ENCODE data around the gene EPYC. TPM values are rescaled to one million over a fixed set of nuclear protein-coding genes. Genes with fewer than 3 reads are reported as not detected.
"Not testable (repeated sequence)": the region's sequence is repeated elsewhere in the genome, so short reads cannot be mapped to it uniquely, and the experiment has no call there.

The EPYC gene
- total RNA-seq, 1 donor from 2014 or later: not detected

GRCh38 chr12:90991952-90992465 lies 12.8 kb downstream of the EPYC start:
- no peak for TF ChIP-seq CTCF (IDR thresholded peaks at IDR 0.05)
- no peak for DNase-seq (ENCODE audit: low spot score)
- H3K4me1 Mint-ChIP-seq (ENCODE audit: low read depth): peaks cover 14% of the 10 kb centered on the region
- no peaks in the 10 kb centered on the region for H3K27me3 Mint-ChIP-seq (ENCODE audit: low read depth)
- H3K9me3 Mint-ChIP-seq (ENCODE audit: low read depth): peaks cover 10% of the 10 kb centered on the region
- peaks cover 2% of the 10 kb centered on the region for H3K36me3 Mint-ChIP-seq (ENCODE audit: low read depth)
- H3K4me3 Mint-ChIP-seq (ENCODE audit: unreplicated experiment): no peak overlapping the region
- no peak overlapping the region for H3K27ac Mint-ChIP-seq (ENCODE audit: unreplicated experiment)

DNA sequence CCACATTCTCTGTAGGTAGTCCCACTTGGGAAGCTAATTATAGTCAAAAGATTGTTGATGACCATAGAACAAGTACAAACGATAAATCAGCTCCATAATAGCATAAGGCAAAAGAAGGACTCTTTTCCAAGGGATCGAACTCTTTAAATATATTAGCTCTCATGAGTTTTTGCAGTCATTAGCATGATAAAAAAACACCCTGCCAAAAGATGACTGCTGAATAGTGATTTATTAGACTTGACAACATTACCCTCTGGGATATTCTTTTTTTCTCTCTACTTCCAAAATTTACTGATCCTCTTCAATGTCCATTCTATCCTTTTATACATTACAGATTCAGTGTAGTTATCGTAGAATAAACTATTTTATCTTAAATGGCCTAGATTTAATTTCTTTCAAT lies 14.2 kb downstream of the EPYC start:
- Mint-ChIP-seq H3K4me1 (ENCODE audit: low read depth) (peaks cover 15% of the 10 kb centered on the region), H3K4me3 (ENCODE audit: unreplicated experiment) (no peak overlapping the region), H3K27ac (ENCODE audit: unreplicated experiment) (no peak overlapping the region), H3K36me3 (ENCODE audit: low read depth) (peaks cover 2% of the 10 kb centered on the region), H3K27me3 (ENCODE audit: low read depth) (no peaks in the 10 kb centered on the region), H3K9me3 (ENCODE audit: low read depth) (peaks cover 16% of the 10 kb centered on the region)
- TF ChIP-seq CTCF (IDR thresholded peaks at IDR 0.05): no peak
- DNase-seq (ENCODE audit: low spot score): no peak

- TF ChIP-seq CTCF (IDR thresholded peaks at IDR 0.05): no peak
- H3K27ac Mint-ChIP-seq (ENCODE audit: unreplicated experiment): no peak overlapping the region
- H3K36me3 Mint-ChIP-seq (ENCODE audit: low read depth): peaks cover 2% of the 10 kb centered on the region
- H3K4me3 Mint-ChIP-seq (ENCODE audit: unreplicated experiment): no peak overlapping the region
- DNase-seq (ENCODE audit: low spot score): no peak
- H3K9me3 Mint-ChIP-seq (ENCODE audit: low read depth): peaks cover 16% of the 10 kb centered on the region
- H3K27me3 Mint-ChIP-seq (ENCODE audit: low read depth): no peaks in the 10 kb centered on the region
- peaks cover 11% of the 10 kb centered on the region for H3K4me1 Mint-ChIP-seq (ENCODE audit: low read depth)
Observed at GRCh38 chr12:90989686-90990111, 15.1 kb downstream of the EPYC start.

DNA sequence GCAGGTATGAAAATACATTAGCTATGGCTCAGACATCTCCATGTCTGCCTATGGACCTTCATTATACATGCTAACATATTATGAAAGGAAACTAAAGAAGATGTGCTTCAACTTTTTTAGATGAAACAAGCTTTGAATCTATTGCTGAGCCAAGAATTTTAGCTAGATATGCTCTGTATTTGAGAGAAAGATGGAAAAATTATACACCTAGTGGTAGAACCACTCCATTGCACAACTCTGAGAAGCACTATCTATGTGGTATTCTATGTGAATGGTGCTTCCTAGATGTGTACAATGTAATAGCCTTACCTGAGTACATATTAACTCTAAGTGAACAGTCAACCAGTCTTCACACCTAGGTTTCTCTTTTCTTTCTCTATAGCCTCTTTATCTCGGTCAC lies 17.3 kb downstream of the EPYC start:
- no peak for DNase-seq (ENCODE audit: low spot score)
- H3K4me1 Mint-ChIP-seq (ENCODE audit: low read depth): peaks cover 8% of the 10 kb centered on the region
- H3K27me3 Mint-ChIP-seq (ENCODE audit: low read depth): no peaks in the 10 kb centered on the region
- peaks cover 19% of the 10 kb centered on the region for H3K9me3 Mint-ChIP-seq (ENCODE audit: low read depth)
- no peak overlapping the region for H3K27ac Mint-ChIP-seq (ENCODE audit: unreplicated experiment)
- peaks cover 2% of the 10 kb centered on the region for H3K36me3 Mint-ChIP-seq (ENCODE audit: low read depth)
- no peak overlapping the region for H3K4me3 Mint-ChIP-seq (ENCODE audit: unreplicated experiment)
- peak; percentile 39 for TF ChIP-seq CTCF (IDR thresholded peaks at IDR 0.05)

- Mint-ChIP-seq H3K9me3 (ENCODE audit: low read depth) (peaks cover 20% of the 10 kb centered on the region), H3K27me3 (ENCODE audit: low read depth) (no peaks in the 10 kb centered on the region), H3K27ac (ENCODE audit: unreplicated experiment) (no peak overlapping the region), H3K36me3 (ENCODE audit: low read depth) (peaks cover 2% of the 10 kb centered on the region), H3K4me3 (ENCODE audit: unreplicated experiment) (no peak overlapping the region), H3K4me1 (ENCODE audit: low read depth) (peaks cover 8% of the 10 kb centered on the region)
- DNase-seq (ENCODE audit: low spot score): no peak
- TF ChIP-seq CTCF (IDR thresholded peaks at IDR 0.05): no peak
Observed at GRCh38 chr12:90987101-90987500, 17.7 kb downstream of the EPYC start.

DNA sequence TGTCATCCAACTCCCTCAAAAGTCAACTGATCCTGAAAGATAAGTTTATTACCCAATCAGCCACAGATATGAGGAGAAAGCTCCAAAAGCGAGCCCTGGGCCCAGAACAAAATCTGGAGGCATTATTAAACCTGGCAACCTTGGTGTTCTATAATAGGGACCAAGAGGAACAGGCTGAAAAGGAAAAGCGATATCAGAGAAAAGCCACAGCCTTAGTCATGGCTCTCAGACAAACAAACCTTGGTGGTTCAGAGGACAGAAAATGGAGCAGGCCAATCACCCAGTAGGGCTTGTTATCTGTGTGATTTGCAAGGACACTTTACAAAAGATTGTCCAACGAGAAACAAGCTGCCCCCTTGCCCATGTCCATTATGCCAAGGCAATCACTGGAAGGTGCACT lies 19.4 kb downstream of the EPYC start:
- not testable (repeated sequence) for DNase-seq (ENCODE audit: low spot score); H3K27me3 Mint-ChIP-seq (ENCODE audit: low read depth); H3K4me3 Mint-ChIP-seq (ENCODE audit: unreplicated experiment); H3K27ac Mint-ChIP-seq (ENCODE audit: unreplicated experiment); H3K36me3 Mint-ChIP-seq (ENCODE audit: low read depth)
- peaks cover 15% of the 10 kb centered on the region for H3K4me1 Mint-ChIP-seq (ENCODE audit: low read depth)
- H3K9me3 Mint-ChIP-seq (ENCODE audit: low read depth): peaks cover 15% of the 10 kb centered on the region
